GM03348 (cell line): ENCODE measurements around the gene NCDN.

Source experiments
- DNase-seq: peaks from one replicate; pipeline ENCODE4 v3.0.0; 2012; ENCODE audit warnings: low spot score

NCDN gene

GRCh38 chr1:35554266-35555211, 3.1 kb upstream of the NCDN start:
- no peak for DNase-seq

- DNase-seq: peak; percentile 7
Measured at GRCh38 chr1:35555212-35555584, 2.4 kb upstream of the NCDN start.

GRCh38 chr1:35555601-35556477, 1.8 kb upstream of the NCDN start:
- peak; percentile 33 for DNase-seq

- no peak for DNase-seq
Measured at GRCh38 chr1:35556484-35557117, 998 bp upstream of the NCDN start.

- DNase-seq: peak; percentile 96
Measured at GRCh38 chr1:35557118-35557610, 435 bp upstream of the NCDN start, which contains the start of gene KIAA0319L. KIAA0319L (minus strand) TSS chr1:35557403; CDS start chr1:35554491, 2,912 bp downstream.

- peak; percentile 51 for DNase-seq
Measured at GRCh38 chr1:35558374-35559316, 1.0 kb downstream of the NCDN start.

GRCh38 chr1:35559317-35559944, 1.8 kb downstream of the NCDN start:
- peak; percentile 4 for DNase-seq

- DNase-seq: peak; percentile 4
Measured at GRCh38 chr1:35560256-35561225, 2.9 kb downstream of the NCDN start.

- peak; percentile 3 for DNase-seq
Measured at GRCh38 chr1:35561297-35561971, 3.8 kb downstream of the NCDN start.

- no peak for DNase-seq
Measured at GRCh38 chr1:35561972-35562680, 4.5 kb downstream of the NCDN start.

- DNase-seq: peak; percentile 2
Measured at GRCh38 chr1:35563166-35563565, 5.6 kb downstream of the NCDN start.

GRCh38 chr1:35564037-35564883, 6.7 kb downstream of the NCDN start:
- DNase-seq: peak; percentile 85

- peak; percentile 2 for DNase-seq
Measured at GRCh38 chr1:35564884-35565741, 7.5 kb downstream of the NCDN start.

GRCh38 chr1:35565742-35566133, 8.1 kb downstream of the NCDN start:
- DNase-seq: peak; percentile 1

- DNase-seq: peak; percentile 1
Measured at GRCh38 chr1:35567947-35568558, 10.5 kb downstream of the NCDN start.
